SHP77 treated with DMSO at 0.1 percent for 48 hours (cell line): ENCODE results near the gene ACSM4.
"Not testable (repeated sequence)": the region's sequence is repeated elsewhere in the genome, so short reads cannot be mapped to it uniquely, and the experiment has no call there.

Source experiments
- DNase-seq: peaks from one replicate; lab custom pipeline; 2025; lab: John Stamatoyannopoulos, UW

The ACSM4 gene

DNA sequence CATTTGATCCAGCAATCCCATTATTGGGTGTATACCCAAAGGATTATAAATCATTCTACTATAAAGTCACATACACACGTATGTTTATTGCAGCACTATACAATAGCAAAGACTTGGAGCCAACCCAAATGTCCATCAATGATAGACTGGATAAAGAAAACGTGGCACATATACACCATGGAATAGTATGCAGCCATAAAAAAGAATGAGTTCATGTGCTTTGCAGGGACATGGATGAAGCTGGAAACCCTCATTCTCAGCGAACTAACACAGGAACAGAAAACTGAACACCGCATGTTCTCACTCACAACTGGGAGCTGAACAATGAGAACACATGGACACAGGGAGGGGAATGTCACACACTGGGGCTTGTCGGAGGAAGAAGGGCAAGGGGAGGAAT, 33.9 kb downstream of the ACSM4 start:
- DNase-seq, result not testable (repeated sequence)

DNA sequence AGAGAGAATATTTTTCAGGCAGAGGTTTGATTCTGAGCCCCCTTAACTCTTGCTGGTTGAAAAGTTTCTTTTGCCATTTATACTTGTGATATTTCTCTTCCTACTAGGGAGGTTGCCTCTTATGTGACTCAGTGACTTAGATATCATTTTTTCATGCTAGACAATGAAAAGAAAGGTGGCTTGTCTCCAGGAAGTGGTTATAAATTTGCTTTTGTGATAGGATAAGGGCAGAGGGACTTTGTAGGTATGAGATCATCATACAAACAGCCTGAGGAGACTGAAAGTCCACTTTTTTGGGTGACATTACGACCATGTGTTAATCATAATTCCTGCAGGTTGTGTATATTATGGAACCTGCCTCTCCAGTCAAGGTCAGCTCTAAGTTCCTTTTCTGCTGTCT, 35.8 kb downstream of the ACSM4 start:
- DNase-seq, result no peak

DNA sequence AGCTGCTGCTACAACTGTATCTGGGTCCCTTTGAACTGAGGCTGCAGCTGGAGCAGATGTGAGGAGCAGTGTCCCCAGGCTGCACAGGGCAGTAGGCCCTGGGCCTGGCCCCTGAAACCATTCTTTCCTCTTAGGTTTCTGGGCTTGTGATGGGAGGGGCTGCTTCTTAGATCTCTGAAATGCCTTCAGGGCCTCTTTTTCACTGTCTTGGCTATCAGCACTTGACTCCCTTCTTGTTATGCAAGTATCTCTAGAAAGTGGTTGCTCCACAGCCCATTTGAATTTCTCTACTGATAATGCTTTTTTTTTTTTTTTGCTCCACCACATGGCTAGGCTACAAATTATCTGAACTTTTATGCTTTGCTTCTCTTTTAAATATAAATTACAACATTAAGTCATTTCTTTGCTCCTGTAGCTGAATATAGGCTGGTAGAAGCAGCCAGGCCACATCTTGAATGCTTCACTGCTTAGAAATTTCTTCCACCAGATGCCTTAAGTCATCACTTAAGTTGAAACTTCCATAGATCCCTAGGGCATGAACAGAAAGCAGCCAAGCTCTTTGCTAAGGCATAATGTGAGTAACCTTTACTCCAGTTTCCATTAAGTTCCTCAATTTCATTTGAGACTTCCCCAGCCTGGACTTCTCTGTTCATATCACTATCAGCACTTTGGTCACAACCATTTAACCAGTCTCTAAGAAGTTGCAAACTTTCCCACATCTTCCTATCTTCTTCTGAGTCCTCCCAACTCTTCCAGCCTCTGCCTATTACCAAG, 41.1 kb downstream of the ACSM4 start:
- no peak for DNase-seq

DNA sequence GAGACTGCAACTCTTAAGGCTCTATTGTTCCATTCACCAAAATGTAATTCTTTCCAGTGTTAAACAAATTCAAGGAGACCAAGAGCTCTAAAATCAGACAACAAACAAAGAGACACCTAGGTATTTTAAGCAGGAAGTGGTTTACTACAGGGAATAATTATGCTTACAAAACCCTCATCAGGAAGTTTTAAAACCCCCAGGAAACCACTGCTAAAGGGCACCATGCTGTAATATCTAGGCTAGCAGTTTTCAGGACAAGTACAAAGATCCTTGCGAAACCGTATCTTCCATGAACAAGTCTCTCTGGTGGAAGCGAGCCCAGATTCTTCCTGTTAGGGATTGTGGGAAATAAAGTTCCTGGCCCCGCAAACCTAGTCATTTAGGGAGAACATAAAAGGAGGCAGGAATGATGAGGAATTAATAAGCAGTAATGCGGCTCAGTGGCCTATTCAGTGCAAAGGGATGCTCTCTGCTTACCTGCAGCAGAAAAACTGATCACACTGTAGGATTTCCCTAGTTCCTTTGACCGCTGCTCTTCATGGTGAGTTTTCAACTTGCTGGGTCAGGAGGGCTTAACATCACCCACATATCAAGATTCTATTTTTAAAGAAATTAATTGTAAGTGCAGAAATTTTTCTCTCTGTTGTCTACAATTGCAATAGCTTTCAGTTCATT, 42.8 kb downstream of the ACSM4 start:
- no peak for DNase-seq

DNA sequence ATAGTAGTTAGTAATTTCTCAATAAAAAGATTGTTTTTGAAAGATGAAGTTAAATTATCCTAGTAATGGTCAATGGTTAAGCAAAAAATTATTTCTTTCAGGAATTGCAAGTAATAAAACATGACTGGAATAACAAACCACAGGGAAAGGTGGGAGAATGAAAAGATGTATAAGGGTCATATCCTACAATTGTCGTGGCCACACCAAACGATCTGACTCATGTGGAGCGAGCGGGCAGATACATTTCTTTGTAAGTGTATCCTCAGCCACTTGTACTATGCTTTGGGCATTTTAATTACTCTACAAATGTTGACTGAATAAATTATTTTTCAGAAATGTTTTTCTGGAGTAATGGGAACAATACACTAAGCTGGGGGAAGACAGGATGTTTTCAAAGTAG, 45.5 kb downstream of the ACSM4 start:
- DNase-seq, result no peak

DNA sequence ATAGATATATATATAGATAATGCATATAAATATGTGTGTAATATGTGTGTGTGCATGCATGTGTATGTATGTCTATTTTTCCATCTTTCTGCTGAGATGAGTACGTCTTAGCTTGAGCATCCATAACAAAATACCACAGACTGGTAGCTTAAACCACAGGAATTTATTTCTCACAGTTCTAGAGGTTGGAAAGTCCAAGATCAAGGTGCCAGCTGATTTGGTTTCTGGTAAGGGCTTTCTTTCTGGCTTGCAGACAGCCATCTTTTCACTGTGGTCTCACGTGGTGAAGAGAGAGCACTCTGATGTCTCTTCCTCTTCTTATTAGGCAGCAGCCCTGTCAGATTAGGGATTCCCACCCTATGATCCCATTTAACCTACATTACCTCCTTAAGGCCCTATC, 47.3 kb downstream of the ACSM4 start:
- no peak for DNase-seq

DNA sequence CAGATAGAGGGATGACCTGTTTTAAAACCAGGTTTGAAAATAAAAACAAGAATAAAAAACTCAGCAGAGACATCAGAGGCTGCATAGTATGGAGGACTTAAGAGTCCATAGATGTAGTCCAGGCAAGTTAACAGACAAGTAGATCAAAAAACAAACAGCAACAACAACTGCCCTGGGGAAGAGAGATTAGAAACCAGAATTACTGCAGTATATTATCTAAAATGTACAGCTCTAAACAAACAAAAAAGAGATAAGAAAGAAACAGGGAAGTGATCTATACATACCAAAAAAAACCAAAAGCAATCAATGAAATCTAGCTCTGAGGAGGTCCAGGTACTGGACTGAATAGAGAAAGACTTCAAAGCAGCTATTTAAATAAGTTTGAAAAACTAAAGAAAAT, 48.8 kb downstream of the ACSM4 start:
- no peak for DNase-seq

DNA sequence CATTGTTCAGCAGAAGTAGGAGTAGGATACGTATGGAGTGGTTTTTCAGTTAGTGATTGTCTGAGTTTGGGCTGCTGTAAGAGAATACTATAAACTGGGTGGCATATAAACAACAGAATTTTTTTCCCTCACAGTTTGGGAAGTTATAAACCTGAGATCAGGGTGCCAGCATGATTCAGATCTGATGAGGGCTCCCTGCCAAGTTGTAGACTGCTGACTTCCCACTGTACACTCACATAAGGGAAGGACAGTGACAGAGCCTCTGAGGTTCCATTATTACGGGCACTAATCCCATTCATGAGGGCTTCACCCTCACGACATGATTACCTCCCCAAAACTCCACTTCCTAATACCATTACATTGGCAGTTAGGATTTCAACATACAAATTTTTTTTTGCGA, 50.7 kb downstream of the ACSM4 start:
- no peak for DNase-seq

DNA sequence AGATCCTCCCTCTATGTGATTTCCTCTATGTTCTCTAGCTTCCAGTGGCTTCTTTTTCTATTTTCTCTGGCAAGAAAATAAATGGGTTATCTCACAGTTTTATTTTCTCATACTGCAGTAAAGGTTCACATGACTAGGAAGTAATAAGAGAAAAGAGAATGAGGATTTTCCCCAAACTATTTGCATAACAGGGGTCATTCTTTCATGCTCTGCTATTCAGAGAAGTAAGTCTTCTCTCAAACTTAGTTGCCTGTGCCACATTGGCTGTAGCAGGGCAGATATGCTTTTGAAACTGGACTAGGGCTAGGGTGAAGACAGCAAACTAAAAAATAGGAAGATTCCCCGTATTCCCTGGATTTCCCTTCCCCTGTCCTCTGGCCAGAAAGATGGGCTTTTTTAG, 57.4 kb downstream of the ACSM4 start:
- DNase-seq, result no peak

DNA sequence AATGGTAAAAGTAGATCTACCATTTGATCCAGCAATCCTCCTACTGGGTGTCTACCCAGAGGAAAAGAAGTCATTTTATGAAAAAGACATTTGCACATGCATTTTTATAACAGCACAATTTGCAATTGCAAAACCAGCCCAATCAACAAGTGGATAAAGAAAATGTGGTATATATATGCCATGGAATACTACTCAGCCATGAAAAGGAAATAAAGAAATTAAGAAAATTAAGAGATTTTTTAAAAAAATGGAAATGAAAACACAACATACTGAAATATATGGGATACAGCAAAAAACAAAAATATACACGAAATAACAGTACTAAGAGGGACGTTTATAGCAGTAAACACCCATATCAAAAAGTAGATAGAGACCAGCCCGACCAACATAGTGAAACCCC, 58.9 kb downstream of the ACSM4 start:
- no peak for DNase-seq

DNA sequence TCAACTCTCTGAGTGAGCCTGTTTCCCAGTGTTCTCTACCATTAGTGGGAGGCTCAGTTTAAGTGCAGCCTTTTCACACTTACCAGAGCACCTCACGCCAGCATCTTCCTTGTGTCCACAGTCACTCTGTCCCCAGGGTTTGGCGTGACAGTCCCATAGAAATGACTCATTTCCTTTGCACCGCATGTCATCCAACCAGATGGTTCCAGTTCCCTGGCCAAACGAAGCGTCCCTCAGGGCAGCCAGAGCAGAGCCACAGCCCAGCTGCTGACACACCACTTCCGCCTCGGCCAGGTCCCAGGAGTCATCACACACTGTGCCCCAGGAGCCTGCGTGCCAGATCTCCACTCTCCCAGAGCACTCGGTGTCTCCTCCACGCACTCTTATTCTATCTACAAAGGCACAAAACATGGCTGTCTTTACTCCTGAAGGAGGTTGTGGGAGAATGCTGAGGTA, 65.4 kb downstream of the ACSM4 start:
- DNase-seq, result peak; percentile 53

DNA sequence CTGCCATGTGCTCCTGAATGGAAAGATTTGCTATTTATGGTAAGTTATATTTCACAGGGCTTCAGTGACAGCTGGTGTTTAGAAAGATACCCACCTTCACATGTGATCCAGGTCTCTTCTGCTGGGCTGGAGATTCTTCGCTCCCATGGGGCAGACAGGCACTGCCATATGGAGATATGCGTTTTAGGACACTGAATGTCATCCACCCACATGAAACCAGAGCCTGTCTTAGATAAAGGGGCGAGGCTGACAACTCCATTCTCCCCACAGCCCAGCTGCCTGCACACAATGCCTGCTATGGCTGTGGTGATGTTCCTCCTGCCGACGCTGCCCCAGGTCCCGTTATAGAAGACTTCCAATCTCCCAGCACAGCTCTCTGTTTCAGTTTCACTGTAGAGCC, 69.4 kb downstream of the ACSM4 start:
- DNase-seq, result no peak

DNA sequence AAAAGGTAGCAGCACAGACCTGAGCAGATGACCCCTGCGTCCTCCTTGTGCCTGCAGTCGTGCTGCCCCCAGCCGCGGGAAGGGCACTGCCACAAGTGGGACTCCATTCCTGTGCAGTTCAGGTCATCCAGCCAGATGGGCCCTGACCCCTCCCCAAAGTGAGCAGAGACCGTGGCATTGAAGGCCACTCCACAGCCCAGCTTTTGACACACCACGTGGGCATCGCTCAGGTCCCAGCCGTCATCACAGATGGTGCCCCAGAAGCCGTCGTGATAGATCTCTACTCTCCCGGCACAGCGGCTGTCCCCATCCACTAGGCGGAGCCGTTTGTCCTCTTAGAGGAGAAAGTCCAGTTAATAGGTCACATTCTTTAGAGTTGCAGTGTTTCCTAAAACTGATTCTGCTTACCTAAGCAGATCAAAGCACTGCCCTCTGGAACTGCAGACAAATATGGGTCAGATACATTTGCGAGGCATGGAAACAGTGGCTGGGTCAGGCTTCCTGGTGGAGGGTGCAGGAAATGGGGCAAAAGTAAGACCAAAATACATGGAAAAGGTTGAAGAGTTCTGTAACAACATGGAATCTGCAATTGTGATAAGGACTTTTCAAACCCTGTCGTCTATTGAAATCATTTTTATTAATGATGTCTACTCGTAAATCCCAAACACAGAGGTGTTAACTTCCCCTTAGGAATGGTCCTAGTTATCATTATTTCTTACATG, 70.7 kb downstream of the ACSM4 start:
- peak; percentile 29 for DNase-seq

DNA sequence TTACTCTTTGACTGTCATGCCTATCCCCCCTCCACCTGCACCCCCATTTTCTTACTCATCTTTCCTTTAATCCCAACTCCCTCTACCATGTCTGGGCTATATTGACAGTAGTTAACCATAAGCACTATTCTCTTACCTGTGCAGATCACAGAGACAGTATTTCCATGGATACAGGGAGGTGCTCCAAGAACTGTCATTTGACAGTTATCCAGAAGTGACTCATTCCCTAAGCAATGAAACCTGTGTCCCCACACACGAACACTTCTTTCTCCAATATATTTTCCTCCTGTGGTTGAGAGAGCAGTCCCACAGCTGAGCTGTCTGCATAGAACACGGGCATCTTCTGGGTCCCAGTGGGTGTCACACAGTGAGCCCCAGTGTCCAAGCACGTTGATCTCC, 71.3 kb downstream of the ACSM4 start:
- no peak for DNase-seq

DNA sequence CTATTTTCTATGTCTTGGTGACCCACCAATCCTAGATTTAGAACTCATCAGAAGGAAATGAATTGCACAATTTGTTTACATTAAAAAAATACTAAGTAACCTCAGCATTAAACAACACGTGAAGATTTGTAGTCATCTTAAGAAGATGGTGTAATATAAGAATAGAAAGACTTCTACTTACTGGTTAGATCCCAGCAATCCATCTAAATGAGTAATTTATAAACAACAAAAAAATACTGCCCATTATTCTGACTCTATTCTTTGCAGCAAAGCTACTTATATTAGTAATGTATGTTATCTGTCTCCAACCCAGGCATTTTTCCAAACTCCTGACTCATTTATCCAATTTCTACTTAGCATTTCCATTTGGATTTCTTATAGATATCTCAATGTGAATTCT, 72.3 kb downstream of the ACSM4 start:
- DNase-seq, result no peak
